HUDEP-2 (cell line): ENCODE measurements around the gene C16orf82.
A peak's percentile ranks its signal among the peaks of the same experiment; 100 is the strongest.
"Not testable (repeated sequence)": the region's sequence is repeated elsewhere in the genome, so short reads cannot be mapped to it uniquely, and the experiment has no call there.

Experiments
- DNase-seq, 76 experiments: peaks; one replicate each; lab custom pipeline; 2025; ENCODE audit not compliant: unreplicated experiment in 76 of 76; lab: John Stamatoyannopoulos, UW

The C16orf82 gene

DNA sequence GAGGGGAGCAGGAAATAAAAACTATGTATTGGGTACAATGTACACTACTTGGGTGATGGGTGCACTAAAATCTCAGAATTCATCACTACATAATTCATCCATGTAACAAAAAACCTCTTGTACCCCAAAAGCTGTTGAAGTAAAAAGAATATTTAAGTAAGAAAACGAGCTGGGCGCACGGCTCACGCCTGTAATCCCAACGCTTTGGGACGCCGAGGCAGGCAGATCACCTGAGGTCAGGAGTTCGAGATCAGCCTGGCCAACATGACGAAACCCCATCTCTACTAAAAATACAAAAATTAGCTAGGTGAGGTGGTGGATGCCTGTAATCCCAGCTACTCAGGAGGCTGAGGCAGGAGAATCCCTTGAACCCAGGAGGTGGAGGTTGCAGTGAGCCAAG is 19.3 kb downstream of the C16orf82 start:
- not testable (repeated sequence) for DNase-seq

GRCh38 chr16:27088216-27088615 is 21.5 kb downstream of the C16orf82 start:
- DNase-seq, result no peak

DNA sequence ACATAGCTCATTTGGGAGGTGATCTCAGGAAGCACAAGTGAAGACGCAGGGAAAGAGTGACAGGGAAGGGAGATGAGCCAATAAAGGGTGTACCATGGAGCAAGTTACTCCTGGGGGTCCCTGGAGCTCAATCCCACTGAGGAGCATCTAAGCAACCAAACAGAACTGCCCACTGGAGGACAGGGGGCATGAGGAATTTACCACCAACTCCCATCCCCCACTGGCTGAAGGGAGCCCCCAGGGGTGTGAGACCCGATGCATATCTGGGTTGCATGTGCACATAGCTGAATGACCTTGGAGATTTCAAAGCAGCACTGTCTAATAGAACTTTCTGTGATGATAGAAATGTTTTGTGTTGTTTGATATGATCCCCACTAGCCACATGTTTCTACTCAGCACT is 29.6 kb downstream of the C16orf82 start:
- DNase-seq, result no peak

DNA sequence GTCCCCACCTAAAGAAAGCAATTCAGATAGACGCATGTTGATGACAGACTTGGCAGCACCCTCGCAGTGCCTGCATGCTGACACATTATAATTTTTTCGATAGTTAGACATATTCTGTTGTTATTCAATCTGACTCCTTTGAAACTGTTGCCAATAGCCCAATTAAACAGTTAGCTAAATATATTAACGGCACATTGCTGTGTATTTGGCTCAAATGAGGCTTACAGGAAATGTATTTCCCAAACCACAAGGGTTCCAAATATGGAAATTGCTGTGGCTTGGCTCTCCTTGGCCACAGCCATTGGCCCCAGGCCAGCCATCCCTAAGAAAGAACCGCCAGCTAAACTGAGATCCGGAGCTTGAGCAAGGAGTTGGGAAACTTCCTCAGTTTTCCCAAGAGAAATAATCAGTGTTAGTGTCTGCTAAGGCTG is 31.1 kb downstream of the C16orf82 start:
- no peak for DNase-seq

DNA sequence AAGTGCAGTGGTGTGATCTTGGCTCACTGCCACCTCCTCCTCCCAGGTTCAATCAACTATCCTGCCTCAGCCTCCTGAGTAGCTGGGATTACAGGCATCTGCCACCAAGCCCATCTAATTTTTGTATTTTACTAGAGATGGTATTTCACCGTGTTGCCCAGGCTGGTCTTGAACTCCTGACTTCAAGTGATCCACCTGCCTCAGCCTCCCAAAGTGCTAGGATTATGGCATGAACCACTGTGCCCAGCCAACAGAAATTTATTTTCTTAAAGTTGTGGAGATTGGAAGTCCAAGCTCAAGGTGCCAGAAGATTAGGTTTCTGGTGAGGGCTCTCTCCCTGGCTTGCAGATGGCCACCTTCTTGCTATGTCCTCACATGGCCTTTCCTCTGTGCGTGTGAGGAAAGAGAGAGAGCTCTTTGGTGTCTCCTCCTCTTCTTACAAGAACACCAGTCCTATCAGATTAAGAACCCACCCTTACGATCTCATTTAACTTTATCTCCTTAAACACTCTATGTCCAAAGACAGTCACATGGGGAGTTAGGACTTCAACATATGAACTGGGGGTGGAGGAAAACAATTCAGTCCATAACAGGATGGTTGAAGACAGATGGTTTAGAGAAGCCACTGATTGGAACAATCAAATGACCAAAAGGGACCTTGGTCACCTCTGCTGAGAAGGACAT is 31.8 kb downstream of the C16orf82 start:
- peak in 36 of 76 experiments; percentile 5 to 73 (median 28) for DNase-seq

- no peak for DNase-seq
Observed at GRCh38 chr16:27102701-27103575, 36.2 kb downstream of the C16orf82 start.

DNA sequence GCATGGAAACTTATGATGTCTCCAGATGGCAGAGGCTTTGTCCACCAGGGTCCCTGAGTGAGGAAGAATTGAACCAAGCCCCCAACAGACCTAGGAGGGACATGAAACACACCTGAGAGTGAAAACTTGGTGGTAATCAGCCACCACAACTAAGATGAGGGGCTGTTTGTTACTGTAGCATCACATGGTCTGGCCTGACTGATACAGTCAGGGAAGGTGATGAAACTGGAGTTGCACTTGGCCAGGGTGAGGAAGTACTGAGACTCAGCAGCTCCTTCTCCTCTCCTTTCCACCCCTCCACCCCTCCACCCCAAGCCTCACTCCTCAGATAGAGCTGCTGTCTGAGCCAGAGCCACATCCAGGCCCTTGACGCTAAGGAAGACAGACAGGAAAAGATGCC is 37.2 kb downstream of the C16orf82 start:
- DNase-seq, result no peak

- DNase-seq, result no peak
Observed at GRCh38 chr16:27106305-27106704, 39.6 kb downstream of the C16orf82 start.

DNA sequence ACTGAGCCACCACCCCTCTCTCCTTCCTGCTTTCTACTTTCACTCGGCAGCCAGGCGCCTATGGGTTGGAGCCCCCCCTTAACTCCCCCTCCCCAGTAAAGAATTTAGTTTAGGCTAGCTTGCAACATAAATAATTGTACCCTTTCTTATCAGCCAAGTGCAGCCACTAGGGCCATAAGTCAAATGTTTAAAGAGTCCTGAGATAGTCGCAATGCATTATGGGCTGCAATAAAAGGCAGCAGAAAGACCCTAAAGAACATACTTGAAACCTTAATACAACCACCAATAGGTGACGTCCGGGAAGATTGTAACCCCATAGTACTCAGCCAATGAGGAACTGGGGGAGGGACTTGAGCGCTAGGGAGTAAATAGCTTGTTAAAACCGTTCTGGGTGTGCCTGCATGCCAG is 40.5 kb downstream of the C16orf82 start:
- DNase-seq, result peak in 2 of 76 experiments; percentile 3 to 9

- DNase-seq, result no peak
Observed at GRCh38 chr16:27108051-27108770, 41.5 kb downstream of the C16orf82 start.

- DNase-seq, result no peak
Observed at GRCh38 chr16:27108826-27109665, 42.3 kb downstream of the C16orf82 start.

GRCh38 chr16:27109666-27110523 is 43.2 kb downstream of the C16orf82 start:
- peak in 68 of 76 experiments; percentile 8 to 83 (median 65) for DNase-seq

- no peak for DNase-seq
Observed at GRCh38 chr16:27110524-27110896, 43.8 kb downstream of the C16orf82 start.

- no peak for DNase-seq
Observed at GRCh38 chr16:27111486-27111885, 44.8 kb downstream of the C16orf82 start.

DNA sequence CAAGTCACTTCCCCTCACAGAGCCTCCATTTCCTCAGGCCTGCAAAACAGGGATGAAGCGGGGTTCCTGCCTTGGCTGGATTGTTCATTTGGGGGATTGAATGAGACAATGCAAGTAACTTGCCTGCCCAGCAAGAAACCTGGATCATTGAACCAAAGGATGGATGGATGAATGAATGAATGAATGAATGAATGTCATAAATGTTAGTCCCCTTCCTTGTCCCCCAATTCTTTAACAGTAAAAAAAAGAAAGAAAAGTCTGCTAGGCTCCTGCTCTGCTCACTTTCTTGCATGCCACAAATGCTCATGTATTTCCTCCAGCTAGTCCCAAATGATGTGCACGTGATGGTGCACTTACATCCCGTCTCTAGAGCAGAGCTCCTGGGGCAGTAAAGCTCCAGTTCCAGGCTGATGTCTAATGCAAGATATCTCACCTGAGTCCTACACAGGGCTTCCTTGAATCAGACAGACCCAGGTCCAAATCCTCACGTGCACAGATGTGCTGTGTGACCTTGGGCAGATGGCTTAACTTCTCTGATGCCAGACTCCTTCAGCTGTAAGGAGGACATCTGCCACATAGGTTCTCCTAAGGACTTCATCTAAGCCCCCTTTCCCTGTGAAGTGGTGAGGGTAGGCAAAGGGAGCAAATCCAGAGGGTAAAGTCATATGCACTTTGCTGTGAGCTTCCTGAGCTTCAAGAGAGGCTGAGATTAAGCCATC is 45.5 kb downstream of the C16orf82 start:
- no peak for DNase-seq

DNA sequence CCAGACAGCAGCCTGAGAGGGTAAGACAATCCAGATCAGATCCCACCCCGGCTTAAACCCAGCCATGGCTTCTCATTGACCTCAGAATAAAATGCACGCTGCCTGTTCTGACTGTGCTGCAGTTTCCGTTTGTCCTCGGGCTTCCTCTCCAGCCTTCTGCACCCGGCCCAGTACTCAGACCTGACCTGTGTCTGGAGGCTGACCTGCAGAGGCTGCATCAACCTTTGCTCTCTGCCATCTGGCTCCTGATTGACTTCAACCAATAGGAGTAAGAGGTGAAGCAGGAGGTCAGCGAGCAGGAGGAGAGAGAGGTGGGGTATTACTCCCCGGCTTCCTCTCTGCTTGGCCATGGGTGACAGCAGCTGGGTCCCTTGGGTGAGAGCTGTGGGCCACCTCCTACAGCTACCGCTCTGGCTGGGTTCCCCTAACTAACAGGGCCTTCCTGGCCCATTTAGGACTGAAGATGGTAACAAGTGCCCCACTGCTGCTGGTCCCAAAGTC is 46.7 kb downstream of the C16orf82 start:
- DNase-seq, result no peak

DNA sequence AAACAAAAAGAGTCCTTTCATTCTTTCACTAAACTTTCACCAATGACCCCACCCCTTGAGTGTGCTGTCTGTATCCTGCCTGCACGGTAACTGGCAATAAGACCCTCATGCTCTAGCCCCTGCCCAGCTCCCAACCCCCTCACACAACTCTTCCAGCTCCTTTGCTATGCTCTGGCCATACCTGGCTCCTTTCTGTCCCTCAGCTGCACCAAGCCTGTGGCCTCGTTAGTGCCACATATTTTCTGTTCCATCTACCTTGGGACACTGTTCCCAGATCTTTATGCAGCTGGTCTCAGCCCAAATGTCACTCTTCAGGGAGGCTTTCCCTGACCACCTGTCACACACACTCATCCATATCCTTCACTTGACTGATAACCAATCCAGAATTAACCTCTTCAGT is 47.3 kb downstream of the C16orf82 start:
- no peak for DNase-seq

DNA sequence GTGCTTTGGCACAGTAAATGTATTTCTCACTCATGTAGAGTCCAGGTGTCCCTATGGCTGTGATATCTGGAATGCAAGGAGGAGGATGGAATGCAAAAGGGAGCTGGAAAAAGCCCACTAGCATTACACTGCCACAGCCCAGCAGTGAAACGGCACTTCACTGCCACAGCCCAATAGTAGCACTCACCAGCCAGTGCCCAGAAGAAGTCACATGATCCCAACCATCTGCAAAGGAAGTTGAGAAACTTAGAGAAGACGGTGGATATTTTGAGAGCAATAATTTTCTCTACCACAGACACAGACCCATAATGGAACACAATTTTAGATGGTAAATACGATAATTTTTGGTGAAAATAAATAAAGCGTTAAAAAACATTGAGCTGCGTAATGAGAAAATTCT is 51.8 kb downstream of the C16orf82 start:
- DNase-seq, result no peak
